ENCODE results near the gene RIMS1.

RIMS1 gene, protein sequence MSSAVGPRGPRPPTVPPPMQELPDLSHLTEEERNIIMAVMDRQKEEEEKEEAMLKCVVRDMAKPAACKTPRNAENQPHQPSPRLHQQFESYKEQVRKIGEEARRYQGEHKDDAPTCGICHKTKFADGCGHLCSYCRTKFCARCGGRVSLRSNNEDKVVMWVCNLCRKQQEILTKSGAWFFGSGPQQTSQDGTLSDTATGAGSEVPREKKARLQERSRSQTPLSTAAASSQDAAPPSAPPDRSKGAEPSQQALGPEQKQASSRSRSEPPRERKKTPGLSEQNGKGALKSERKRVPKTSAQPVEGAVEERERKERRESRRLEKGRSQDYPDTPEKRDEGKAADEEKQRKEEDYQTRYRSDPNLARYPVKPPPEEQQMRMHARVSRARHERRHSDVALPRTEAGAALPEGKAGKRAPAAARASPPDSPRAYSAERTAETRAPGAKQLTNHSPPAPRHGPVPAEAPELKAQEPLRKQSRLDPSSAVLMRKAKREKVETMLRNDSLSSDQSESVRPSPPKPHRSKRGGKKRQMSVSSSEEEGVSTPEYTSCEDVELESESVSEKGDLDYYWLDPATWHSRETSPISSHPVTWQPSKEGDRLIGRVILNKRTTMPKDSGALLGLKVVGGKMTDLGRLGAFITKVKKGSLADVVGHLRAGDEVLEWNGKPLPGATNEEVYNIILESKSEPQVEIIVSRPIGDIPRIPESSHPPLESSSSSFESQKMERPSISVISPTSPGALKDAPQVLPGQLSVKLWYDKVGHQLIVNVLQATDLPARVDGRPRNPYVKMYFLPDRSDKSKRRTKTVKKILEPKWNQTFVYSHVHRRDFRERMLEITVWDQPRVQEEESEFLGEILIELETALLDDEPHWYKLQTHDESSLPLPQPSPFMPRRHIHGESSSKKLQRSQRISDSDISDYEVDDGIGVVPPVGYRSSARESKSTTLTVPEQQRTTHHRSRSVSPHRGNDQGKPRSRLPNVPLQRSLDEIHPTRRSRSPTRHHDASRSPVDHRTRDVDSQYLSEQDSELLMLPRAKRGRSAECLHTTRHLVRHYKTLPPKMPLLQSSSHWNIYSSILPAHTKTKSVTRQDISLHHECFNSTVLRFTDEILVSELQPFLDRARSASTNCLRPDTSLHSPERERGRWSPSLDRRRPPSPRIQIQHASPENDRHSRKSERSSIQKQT (N-terminal part only)

GRCh38 chr6:71886184-71887005, at the start of gene RIMS1:
Gene RIMS1, plus strand, starts transcription at chr6:71886550. Its CDS starts 474 bp downstream, at chr6:71887024.
- no peak for DNase-seq (ENCODE audit: low read depth in 2 of 2)

DNA sequence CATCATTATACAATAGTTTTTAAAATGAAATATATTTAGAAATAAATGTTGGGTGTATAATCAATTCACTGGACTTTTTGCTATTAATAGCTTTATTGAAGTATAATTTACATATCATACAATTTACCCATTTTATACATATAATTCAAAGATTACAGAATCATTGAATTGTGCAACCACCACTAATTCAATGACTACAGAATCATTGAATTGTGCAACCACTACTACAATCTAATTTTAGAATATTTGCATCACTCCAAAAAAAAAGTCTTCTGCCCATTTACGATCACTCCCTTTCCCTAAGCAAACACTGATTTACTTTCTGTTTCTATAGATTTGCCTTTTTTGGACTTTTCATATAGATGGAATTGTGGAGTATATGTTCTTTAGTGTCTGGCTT, 35.1 kb upstream of the RIMS1 start:
- no peak for DNase-seq (ENCODE audit: low read depth in 2 of 2)

DNA sequence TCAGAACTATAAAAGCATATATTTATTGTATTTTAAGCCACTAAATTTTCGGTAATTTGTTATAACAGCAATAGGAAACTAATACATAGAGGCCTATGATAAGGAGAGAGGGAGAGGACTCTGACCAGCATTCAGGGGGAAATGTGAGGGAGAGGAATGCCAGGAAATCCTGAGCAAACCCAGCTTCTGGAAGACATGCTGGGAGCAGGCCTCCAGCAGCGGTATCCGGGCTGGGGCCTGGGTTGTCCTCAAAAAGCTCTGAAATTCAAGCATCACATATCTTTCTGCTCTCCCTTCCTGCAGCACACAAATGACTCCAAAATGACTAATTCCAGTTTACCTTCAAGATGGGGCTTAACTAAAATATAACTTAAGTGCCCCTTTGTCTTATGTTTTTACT, 33.4 kb upstream of the RIMS1 start:
- no peak for DNase-seq (ENCODE audit: low read depth in 2 of 2)

DNA sequence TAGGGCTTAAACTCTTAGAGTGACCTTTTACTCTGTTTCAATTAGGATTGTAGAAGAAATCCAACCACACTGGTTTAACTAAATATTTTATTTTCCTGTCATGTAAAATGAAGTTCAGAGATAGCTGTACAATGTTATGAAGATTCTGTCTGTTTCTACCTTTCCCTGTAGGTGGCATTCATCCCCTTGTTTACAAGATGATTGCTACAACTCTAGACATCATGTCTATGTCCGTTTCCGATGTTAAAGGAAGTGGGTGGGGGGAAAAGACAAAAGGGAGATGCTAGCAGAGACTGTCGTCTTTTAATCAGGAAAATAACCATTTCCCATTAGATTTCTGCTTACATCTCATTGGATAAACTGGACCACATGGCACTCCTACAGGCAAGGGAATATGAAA, 30.9 kb upstream of the RIMS1 start:
- DNase-seq (ENCODE audit: low read depth in 2 of 2): no peak

- no peak for DNase-seq (ENCODE audit: low read depth in 2 of 2)
Observed at GRCh38 chr6:71879016-71879415, 7.3 kb upstream of the RIMS1 start.

DNA sequence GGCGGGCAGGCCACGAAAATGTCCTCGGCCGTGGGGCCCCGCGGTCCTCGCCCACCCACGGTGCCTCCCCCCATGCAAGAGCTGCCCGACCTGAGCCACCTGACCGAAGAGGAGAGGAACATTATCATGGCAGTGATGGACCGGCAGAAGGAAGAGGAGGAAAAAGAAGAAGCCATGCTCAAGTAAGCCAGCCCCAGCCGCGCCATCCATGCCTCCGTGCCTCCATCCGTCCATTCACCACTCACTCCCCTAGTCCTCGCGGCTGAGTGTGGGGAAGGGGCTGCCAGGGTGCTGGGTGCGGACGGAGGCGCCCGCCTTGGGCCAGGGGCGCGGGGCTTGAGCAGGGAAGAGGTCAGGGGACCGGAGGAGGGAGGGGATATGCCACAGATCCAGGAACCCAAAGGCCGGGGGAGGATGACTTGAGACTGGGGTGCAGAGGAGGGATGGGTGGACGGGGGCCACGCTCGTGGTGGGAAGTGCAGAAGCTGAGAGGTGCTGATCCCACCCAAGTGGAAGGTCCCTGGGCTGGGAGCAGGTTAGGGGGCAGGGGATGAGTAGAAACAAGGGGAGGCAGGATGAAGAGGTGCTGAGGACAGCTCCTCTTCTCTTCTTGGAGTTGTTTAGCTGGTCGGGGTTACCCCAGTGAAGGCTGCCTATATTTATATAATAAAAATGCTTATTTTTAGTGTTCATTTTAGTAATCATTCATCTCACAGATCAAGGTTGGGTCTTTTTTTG, 825 bp downstream of the RIMS1 start:
- DNase-seq (ENCODE audit: low read depth in 2 of 2): no peak

- DNase-seq (ENCODE audit: low read depth in 2 of 2): no peak
Observed at GRCh38 chr6:71887744-71888230, 1.4 kb downstream of the RIMS1 start.

GRCh38 chr6:71888756-71889340, 2.5 kb downstream of the RIMS1 start:
- DNase-seq (ENCODE audit: low read depth in 2 of 2): no peak

DNA sequence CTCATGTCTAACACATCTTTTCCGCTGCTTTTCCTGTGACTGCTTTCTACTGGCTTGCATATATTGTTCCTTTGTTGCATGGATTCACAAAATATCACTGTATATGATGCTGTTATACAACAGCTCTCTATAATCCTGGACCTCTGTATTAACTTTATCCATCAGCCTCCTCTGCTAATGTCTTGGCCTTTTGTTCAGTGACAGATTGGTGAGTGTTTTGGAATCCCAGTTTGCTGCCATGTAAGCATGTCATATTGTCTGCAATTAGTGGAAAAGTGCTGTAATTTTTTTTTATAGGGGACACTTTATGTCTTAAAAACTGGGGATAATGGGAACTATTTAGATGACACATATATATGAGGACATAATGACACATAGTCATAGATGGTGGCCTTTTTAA, 3.0 kb downstream of the RIMS1 start:
- DNase-seq (ENCODE audit: low read depth in 2 of 2): no peak

DNA sequence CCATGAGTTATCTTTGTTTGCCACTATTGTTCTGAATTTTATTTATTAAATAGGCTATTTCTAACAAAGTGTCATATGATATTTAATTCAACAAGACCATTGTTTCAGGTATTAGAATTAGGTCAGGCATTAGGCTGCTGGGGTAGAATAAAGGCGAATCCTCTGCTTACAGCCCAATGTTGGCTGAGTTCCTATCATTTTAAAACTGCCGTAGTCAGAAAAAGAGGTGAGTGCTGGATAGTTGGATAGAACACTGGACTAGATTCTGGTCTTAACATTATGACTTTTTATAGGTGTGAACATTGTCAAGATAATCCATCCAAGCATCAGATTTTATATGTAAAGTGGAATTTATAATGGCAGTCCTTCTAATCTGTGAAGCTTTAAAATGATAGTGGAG, 6.3 kb downstream of the RIMS1 start:
- no peak for DNase-seq (ENCODE audit: low read depth in 2 of 2)

DNA sequence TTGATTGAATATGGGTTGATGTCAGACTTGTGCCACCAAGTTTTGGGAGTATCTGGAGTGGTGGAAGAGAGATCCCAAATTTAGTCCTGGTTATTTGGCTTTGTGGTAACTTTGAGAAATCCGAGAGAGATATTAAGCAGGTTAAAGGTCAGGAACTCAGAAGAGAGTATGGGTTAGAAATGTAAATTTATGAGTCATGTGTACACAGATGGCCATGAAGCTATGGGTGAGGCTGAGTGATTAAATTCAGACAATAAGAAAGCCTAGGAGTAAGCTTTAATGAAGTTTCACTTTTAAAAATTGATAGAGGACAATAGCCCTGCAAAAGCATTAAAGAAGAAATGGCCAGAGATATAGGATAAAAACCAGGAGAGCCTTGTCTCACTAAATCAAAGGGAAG, 14.3 kb downstream of the RIMS1 start:
- no peak for DNase-seq (ENCODE audit: low read depth in 2 of 2)

- DNase-seq (ENCODE audit: low read depth in 2 of 2): no peak
Observed at GRCh38 chr6:71902261-71902660, 15.9 kb downstream of the RIMS1 start.

DNA sequence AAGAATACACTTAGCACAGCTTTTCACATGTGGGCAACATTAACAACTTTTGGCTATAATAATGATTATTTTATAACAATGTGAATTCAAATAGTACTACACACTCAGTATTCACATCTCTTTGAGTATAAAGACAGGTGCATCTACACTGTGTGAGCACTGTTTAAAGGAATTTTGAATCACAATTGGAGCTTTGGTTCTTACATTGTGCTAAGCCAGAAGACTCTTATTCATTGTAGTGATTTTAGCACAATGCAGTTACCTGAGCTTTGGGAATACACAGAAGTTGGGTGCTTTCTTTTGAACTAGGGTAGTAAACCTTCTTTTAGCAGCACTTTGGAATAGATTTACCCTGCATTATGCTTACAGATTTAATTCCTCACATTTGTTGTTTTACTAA, 20.5 kb downstream of the RIMS1 start:
- DNase-seq (ENCODE audit: low read depth in 2 of 2): no peak

GRCh38 chr6:71908162-71908765, 21.9 kb downstream of the RIMS1 start:
- DNase-seq (ENCODE audit: low read depth in 2 of 2): no peak

DNA sequence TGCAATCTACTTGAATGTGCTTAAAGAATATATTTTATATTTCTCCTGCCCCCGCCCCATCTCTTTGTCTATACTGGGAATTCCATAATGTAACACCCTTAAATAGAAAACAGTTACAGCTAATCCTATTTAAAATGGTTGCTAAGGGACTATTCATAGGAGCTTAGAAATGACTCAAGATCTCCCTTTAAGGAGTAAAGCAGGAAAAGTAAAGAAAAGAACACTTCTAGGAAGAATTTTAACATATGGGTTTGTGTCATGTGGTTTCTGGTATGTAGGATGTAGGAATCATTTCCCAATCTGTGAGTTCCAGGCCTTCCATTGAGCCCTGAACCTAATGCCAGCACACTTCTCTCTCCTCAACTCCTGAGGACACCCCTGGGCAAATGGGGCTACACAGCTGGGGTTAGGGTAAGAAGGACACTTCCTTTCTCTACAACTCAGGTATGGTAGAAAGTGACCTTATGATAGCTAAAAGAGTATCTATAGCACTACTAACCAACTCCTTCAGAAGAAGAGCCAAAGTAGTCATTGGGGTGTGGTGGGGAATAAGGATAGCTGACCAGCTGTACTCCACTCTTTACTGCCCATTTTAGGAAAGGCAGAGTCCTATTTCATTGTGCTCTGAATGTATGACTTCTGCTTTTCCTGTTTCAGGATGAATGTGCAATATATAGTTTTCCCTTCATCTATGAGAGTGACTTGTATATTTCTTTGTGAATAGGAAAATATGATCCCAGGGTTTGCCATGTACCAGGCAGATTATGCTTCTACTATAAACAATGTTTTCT, 27.3 kb downstream of the RIMS1 start:
- DNase-seq (ENCODE audit: low read depth in 2 of 2): no peak

DNA sequence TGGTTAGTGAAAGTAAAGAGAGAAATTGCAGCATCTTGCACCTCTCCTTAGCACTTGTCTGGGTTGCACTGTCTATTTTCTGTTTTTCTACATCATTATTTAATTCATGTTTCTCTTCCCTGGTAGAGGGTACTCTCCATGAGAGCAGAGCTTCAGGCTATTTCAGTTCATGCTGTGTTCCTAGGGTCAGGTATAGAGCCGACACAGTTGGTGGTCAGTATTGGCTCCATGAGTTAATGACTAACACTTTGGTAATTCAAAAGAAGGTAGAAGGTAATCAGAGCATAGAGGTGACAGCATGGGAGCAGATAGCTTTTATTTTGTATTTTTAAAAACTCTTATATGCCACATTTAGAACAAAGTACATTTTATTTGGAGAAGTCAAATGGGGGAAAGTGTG, 42.7 kb downstream of the RIMS1 start:
- DNase-seq (ENCODE audit: low read depth in 2 of 2): no peak

DNA sequence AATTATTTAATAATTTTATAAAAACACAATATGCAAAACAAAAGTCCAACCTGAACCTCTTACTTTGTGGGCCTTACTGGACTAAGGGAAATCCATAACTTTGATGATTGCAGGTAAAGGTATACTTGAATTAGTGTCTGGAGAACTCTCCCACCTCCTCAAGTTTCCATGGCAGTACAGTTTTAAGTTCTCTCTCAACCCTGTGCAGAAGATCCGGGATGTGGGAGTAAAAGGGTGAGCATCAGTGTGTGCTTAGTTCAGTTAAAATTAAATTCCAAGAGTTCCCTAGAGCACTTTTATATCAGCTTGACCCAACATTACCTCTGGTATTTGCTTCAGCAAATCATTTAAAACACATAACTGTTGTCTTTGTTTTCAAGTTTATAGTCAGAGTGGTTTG, 47.5 kb downstream of the RIMS1 start:
- no peak for DNase-seq (ENCODE audit: low read depth in 2 of 2)

DNA sequence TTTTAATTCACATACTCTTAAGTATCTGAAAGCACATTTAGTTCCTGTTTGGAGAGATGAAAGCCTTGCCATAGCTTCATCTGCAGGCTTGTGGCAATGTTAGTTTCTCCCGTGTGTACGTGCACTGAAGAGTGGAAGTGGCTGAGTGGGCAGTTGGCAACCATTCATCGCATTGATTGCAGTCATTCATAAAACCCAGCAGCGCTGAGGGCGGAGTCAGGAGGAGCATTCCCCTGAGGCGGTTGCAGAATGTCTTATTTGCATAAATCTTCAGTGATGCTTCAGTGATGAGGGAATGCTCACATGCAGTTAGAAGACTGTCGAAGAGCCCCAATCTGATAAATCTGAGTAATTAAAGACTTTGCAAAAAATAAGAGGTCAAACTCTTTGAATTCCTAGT, 79.1 kb downstream of the RIMS1 start:
- no peak for DNase-seq (ENCODE audit: low read depth in 2 of 2)

DNA sequence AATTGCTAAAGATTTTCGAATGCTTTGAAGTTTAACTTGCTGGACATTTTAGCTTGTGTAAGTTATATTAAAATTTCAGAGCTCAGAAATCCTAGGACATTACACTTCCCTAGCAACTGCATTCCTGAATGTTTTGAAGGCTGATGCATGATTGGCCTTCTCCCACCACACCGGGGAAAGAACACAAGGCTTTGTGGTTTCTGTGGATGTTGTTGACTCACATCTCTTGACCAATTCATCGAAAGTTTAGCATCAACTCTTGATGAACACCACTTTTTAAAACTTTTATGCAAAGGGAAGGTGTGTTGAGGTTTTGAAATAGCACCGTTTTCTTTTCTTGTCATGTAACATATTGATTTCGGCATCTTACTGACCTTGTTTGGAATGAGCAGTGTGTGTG, 81.1 kb downstream of the RIMS1 start:
- DNase-seq (ENCODE audit: low read depth in 2 of 2): no peak

All from stimulated activated CD4-positive, alpha-beta T cell treated with anti-CD3 and anti-CD28 coated beads, Interleukin-1b, Interleukin-23, amount 100 ng/mL, for 4 hours (primary cell).